Subcutaneous adipose tissue (tissue), 4 donors: ENCODE measurements around the gene BANP. TPM values are rescaled to one million over a fixed set of nuclear protein-coding genes. Genes with fewer than 3 reads are reported as not detected.

Experiments used
- total RNA-seq, 4 donors: library from RNA; depleted of rRNA; stranded (reverse); fragments of >200 nt; gene quantifications; one replicate each; pipeline ENCODE4 v1.1.0, GENCODE V29; 2016
- TF ChIP-seq, protein P1 (sequence below): fragments of 450-650 bp; IDR thresholded peaks from one replicate; pipeline ENCODE4 v1.5.1; 2016; ENCODE audit warnings: low read depth, mild to moderate bottlenecking, control low read depth, antibody characterized with exemption, moderate library complexity

Gene BANP
- total RNA-seq, 4 donors from 2014 or later = 12.9 to 21.1 (median 16.9) TPM

GRCh38 chr16:87968541-87968940 is 17.3 kb downstream of the BANP start:
- TF ChIP-seq, protein P1, sequence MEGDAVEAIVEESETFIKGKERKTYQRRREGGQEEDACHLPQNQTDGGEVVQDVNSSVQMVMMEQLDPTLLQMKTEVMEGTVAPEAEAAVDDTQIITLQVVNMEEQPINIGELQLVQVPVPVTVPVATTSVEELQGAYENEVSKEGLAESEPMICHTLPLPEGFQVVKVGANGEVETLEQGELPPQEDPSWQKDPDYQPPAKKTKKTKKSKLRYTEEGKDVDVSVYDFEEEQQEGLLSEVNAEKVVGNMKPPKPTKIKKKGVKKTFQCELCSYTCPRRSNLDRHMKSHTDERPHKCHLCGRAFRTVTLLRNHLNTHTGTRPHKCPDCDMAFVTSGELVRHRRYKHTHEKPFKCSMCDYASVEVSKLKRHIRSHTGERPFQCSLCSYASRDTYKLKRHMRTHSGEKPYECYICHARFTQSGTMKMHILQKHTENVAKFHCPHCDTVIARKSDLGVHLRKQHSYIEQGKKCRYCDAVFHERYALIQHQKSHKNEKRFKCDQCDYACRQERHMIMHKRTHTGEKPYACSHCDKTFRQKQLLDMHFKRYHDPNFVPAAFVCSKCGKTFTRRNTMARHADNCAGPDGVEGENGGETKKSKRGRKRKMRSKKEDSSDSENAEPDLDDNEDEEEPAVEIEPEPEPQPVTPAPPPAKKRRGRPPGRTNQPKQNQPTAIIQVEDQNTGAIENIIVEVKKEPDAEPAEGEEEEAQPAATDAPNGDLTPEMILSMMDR = no peak

DNA sequence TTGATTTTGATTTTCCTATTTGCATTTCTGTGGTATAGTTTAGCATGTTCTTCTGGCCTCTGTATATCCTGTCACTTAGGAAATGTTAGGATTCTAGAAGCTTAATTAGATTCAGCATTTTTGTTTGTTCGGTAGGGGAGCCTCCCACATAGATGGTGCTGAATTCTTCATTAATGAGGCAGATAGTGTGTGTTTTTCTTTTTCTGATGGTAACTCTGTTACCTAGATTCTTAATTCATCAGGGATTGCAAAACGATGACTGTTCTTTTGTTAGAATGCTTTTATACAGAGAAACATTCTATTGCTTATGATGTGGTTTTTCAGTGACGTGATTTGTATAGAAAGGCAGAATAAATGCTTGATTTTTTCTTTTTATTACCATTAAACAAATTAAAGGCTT is 19.0 kb downstream of the BANP start:
- TF ChIP-seq, protein P1 = no peak

GRCh38 chr16:87971933-87972332 is 20.7 kb downstream of the BANP start:
- TF ChIP-seq, protein P1 = no peak

GRCh38 chr16:87973717-87974116 is 22.5 kb downstream of the BANP start:
- TF ChIP-seq, protein P1 = no peak

DNA sequence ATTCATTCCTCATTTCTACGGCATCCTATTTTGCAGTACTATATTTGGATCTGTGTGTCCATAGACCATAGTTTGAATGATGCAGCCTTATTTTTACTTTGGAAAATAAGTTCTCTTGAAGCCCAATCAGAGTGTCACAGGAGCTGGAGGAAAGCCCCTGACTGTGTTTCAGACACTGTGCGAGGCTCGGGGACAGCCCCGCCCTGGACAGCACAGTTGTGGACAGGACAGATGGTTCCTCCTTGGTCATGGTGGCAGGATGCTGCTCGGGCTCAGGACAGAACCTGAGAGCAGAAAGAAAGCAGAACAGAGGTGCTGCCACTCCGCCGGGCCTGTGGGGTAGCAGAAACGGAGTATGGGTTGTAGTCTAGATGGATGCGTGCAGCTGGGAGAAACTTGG is 22.9 kb downstream of the BANP start:
- TF ChIP-seq, protein P1 = no peak

DNA sequence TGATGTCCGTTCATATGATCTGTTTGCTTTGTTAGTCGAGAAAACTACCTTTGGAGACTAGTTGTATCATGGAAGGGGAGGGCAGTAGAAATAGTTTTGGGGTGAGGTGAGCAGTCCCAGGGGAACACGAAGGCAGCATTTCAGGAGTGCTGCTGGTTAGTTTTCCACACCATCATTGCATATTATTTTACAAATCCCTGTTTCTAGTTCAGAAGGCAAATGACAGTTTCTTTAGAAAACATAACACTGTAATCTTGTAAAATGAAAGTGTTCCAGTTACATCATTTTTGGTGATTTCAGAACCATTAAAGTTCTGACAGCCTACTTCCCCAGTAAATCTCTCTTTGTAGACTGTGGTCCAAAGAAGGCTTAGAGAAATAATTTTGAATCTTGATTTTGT is 25.4 kb downstream of the BANP start:
- TF ChIP-seq, protein P1 = no peak

GRCh38 chr16:87978127-87978526 is 26.9 kb downstream of the BANP start:
- TF ChIP-seq, protein P1 = no peak

GRCh38 chr16:87979352-87979751 is 28.1 kb downstream of the BANP start:
- TF ChIP-seq, protein P1 = no peak
